Nucleus accumbens (tissue), 56 donors: ENCODE results near the gene APPBP2.
"Not testable (repeated sequence)": the region's sequence is repeated elsewhere in the genome, so short reads cannot be mapped to it uniquely, and the experiment has no call there.

ENCODE experiments used
- DNase-seq, 56 donors: peaks; one replicate each; lab custom pipeline; 2025; lab: John Stamatoyannopoulos, UW

Gene APPBP2

DNA sequence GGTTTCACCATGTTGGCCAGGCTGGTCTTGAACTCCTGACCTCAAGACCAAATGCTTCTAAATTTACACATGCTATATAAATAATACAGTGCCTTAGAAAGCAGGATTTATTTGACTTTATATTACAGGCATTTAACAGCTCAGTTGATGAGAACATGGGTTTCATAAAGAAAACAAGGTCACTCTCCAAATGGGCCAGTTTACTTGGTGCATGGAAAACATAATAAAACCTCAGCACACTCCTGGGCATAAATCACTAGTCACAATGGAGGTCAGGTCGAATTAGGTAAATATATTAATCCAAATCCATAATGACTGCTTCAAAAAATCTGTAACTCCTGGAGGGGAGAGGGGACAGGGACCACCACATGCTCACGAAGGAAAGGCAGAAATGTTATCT lies 24.5 kb downstream of the APPBP2 start:
- DNase-seq: no peak

- DNase-seq: no peak
Observed at GRCh38 chr17:60496041-60496440, 30.0 kb downstream of the APPBP2 start.

DNA sequence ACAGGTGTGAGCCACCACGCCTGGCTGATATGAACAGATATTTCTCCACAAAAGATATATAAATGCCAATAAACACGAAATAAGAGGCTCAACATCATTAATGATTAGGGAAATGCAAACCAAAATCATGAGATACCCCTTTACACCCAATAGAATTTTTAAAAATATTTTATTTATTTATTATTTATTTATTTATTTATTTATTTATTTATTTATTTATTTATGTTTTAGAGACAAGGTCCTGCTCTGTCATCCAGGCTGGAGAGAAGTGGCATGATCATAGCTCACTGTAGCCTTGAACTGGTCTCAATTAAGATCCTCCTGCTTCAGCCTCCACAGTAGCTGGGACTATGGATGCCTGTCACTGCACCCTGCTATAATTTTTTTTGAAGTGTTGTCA lies 30.8 kb downstream of the APPBP2 start:
- no peak for DNase-seq

DNA sequence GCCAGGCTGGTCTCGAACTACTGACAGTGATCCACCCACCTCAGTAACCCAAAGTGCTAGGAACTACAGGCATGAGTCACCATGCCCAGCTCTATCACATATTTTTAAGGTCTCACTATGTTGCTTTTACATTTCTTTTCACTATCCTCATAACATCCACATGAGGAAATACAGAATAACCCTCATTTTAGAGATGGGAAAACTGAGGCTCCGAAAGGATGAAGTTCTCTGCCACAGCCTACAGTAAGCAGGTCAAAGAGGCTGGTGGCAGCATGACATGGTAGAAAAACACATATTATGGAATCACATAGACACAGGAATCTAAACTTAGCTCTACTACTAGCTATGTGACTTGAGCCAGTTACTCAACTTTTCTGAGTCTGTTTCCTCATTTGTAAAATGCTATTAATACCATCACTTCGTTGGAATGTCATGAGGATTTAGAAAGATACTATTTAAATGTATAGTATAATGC lies 32.2 kb downstream of the APPBP2 start:
- no peak for DNase-seq

GRCh38 chr17:60491771-60492170 lies 34.3 kb downstream of the APPBP2 start:
- DNase-seq: no peak

GRCh38 chr17:60490594-60490993 lies 35.4 kb downstream of the APPBP2 start:
- not testable (repeated sequence) for DNase-seq

GRCh38 chr17:60481604-60482003 lies 44.4 kb downstream of the APPBP2 start:
- peak in 4 of 56 donors; percentile 3 to 35 (median 12) for DNase-seq

GRCh38 chr17:60473788-60474187 lies 52.3 kb downstream of the APPBP2 start:
- DNase-seq: no peak

DNA sequence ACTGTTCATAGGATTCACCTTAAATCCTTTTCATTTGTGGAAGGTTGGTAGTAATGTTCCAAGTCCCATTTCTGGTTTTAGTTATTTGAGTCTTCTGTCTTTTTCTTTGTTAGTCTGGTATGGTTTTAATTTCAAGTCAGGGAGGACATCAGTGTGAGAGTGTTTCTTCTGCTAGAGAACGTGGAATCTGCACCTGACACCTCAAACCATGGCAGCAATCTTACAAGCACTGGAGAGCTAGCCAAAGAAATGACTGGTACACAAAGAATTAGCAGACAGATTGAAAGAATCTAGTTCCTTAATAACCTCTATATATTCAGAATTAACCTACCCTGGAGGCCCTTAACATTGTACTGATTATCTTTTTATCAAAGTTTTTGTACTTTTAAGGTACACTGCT lies 53.6 kb downstream of the APPBP2 start:
- DNase-seq: no peak

GRCh38 chr17:60471451-60471850 lies 54.6 kb downstream of the APPBP2 start:
- DNase-seq: no peak

- no peak for DNase-seq
Observed at GRCh38 chr17:60468371-60468770, 57.7 kb downstream of the APPBP2 start.

DNA sequence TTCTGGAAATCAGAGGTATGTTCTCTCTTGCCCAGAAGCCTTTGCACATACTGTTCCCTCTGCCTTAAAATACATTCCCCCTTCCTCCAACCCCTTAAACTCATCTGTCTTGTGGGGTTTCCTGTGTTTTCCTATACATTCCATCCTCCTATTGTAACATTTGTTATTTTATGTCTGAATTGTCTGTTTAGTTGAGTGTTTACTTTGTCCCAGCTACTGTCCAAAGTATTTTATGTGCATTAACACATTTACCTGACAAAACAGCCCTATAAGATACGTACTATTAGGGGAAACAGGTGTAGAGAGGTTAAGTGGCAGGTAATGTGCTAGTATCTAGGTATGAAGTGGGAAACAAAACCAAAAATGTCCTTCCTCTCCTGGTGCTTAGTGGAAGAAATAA lies 61.7 kb downstream of the APPBP2 start:
- no peak for DNase-seq

DNA sequence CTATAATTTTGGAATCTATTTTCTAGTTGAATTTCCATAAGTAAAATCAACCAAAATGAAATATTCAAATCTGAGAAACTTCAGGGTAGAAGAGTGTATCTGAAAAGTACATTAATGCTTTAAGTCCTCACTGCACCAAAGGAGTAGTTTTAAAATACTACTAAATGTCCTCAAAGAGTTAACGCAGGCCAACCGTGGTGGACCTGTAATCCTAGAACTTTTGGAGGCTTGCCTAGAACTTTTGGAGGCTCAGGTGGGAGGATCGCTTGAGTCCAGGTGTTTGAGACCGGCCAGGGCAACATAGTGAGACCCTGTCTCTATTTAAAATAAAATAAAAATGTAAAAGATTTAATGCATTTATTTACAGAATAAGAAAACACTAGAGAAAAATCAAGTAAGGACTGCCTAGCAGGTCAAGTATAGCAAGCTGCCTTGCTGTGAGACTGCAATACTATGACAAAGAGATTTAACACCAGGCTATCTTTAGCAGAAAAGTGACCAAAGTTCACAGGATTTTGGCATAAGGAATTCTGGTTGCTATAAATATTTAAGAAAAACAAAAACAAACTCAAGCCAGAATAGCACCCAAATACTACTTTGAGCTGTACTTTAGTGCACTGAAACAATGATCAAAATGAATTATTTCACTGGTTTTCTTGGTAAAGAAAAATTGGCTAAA lies 62.7 kb downstream of the APPBP2 start:
- DNase-seq: no peak

DNA sequence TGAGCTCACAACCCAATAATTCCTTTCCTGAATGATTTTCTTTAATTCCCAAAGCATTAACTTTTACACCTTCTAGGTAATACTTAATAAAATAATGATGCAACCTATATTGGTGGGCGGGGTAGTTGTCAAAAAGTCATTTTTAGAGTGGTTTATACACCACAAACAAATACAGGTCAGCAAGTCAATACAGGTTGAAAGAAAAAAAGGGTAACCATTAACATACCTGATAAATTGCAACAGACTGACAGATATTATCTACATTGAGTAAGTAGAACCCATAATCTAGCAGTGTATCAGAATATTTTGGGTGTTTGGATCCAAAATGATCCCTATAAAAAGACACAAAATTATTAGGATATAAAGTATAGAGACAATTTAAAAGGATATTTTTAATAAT lies 64.5 kb downstream of the APPBP2 start:
- no peak for DNase-seq

DNA sequence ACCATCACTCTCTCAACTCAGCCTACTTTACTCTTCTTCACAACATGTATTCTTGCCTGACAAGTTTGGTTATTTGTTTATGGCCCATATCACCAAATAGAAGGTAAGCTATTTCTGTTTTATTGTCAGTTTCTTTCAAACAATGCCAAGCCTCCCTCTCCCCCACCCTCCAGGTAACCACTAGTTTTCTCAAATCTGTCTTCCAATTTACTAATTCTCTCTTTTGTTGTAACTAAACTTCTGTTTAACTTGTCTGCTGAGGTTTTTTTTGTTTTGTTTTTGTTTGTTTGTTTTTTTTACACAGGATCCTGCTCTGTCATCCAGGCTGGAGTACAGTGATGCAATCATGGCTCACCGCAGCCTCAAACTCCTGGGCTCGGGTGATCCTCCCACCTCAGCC lies 68.9 kb downstream of the APPBP2 start:
- no peak for DNase-seq

- no peak for DNase-seq
Observed at GRCh38 chr17:60455378-60455777, 70.7 kb downstream of the APPBP2 start.

DNA sequence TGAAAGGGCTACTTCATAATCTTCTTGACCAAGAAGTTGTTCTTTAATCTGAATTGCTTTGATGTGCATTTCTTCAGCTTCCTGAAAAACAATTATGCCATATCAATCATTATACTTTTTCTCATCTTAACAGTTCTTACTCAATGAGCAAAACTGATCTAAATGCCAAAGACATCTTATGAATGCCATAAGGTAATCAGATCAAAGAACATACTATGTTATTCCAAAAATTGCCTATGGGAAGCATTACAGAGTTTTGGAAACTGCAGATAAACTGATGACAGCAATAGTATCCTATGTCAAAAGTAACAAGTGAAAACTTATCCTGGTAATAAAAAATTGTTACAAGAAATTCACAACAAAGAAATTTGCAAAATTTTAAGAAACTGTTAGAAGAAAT lies 74.1 kb downstream of the APPBP2 start:
- no peak for DNase-seq

DNA sequence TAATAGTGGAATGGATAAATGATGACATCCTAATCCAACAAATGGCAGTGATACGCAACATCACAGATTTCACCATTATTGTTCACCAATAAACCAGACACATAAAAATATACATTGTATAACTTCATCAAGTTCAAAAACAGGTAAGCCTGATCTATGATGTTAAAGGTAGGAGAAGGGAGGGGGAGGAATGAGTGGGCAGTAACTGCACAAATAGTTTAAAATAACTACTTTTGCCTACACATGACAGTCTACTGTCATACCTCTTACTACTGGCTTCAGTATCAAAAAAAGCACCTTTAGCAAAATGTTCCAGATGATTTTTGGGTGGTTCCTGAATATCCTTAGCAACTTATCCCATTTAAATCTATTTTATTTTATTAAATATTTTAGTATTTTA lies 75.0 kb downstream of the APPBP2 start:
- DNase-seq: peak in 2 of 56 donors; percentile 12 to 45

GRCh38 chr17:60447375-60447774 lies 78.7 kb downstream of the APPBP2 start:
- no peak for DNase-seq

GRCh38 chr17:60445144-60445543 lies 80.9 kb downstream of the APPBP2 start:
- DNase-seq: no peak

DNA sequence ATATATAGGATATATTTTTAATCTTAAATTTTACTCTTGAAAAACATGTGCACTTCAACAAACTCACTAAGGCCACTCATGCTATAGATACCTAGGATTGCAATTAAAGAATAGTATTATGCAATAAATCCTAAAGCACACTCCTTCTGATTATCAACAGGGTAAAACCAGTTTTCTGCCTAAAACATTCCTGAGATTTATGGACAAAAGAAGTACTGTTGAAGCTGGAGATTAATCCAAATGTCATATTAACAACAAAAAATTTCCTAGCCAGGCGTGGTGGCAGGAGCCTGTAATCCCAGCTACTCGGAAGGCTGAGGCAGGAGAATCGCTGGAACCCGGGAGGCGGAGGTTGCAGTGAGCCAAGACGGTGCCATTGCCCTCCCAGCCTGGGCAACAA lies 82.3 kb downstream of the APPBP2 start:
- peak in 2 of 56 donors; percentile 3 to 25 for DNase-seq

- DNase-seq: peak in 7 of 56 donors; percentile 3 to 28 (median 21)
Observed at GRCh38 chr17:60442271-60443173, 83.5 kb downstream of the APPBP2 start.
